HG03025 (cell line): ENCODE measurements around the gene SCYL3.
"Not testable (repeated sequence)": the region's sequence is repeated elsewhere in the genome, so short reads cannot be mapped to it uniquely, and the experiment has no call there.

ENCODE experiments used
- ATAC-seq: cut with Tn5 transposase; IDR thresholded peaks from one replicate; pipeline ENCODE4 v1.9.1; 2021; ENCODE audit warnings: mild to moderate bottlenecking, moderate library complexity; ENCODE audit not compliant: unreplicated experiment, low FRiP score

SCYL3 gene

DNA sequence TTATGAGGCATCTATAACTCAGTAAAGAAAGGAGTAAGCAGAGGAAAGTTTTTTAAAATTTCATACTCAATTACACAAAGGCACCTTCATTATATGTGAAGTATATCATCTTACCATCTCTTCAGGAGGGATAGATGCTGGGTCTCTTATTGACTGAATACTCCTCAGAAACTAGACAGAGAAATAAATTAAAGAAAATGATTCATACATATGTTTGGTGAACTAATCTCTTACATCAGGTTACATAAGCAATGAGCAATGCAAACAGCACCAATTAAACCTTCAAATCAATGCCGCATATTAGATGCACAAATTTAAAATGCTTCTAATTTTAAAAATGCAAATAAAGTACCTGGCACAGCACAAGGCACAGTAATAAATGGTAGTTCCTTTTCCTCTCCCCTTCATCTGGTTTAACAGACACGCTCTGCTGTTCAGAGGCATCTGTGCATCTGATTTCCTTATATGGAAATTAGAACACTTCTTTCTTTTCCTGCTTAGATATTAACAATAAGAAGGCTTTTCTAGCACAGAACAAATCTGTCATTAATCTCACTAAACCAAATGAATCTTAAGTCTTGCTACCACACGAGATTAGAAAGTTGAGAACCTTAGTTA is 20.0 kb downstream of the SCYL3 start:
- ATAC-seq: no peak

DNA sequence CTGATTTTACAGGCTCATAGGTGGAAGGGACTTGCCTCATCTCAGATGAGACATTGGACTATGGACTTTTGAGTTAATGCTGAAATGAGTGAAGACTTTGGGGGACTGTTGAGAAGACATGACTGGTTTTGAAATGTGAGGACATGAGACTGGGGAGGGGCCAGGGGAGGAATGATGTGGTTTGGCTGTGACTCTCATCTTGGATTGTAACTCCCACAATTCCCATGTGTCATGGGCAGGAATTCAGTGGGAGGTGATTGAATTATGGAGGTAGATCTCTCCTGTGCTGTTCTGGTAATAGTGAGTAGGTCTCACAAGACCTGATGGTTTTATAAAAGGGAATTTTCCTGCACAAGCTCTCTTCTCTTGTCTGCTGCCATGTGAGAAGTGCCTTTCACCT is 20.8 kb downstream of the SCYL3 start:
- no peak for ATAC-seq

DNA sequence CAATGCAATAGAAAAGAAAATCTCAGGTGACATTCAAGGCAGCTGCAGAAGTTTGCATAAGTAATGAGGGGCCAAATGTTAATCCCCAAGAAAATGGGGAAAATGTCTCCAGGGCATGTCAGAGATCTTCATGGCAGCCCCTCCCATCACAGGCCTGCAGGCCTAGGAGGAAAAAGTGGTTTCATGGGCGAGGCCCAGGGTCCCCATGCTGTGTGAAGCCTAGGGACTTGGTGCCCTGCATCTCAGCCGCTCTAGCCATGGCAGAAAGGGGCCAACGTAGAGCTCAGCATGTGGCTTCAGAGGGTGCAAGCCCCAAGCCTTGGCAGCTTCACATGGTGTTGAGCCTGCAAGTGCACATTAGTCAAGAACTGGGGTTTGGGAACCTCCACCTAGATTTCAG is 21.7 kb downstream of the SCYL3 start:
- ATAC-seq: not testable (repeated sequence)

DNA sequence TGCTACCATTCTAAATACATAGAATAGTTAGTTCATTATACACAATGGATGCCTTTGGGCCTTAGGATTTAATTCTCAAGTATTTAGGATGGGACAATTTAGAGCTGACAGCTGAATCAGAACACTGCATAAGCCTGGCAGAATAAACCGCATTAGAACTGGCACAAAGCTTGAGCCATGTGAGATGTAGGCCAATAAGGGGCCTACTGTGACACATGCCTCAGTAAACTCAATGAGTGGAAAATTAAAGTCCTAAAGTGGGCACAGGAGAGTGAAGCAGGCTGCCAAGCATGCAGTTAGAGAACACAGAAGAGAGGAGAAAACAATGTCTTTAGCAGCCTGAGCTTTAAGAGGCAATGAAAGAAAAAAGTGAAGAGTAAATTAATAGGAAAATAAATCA is 24.3 kb downstream of the SCYL3 start:
- ATAC-seq: no peak

DNA sequence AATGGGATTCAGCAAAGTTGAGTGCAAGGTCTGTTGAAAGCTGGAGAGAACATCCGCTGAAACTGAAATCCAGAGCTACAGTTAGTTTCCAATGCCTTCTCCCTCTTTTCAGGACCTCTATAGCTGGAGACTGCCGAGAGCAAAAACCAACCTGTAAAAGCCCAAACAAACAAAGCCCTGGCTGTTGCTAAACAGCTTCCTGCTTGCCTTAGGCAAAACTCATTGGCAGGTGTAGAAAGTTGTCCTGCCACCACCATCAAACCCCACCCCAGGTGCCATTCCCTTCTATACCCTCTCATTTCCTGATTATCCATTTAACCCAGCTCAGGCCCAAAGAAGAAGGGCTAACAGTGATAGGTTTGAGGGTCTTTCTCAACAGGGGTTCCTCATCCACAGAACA is 24.7 kb downstream of the SCYL3 start:
- no peak for ATAC-seq

DNA sequence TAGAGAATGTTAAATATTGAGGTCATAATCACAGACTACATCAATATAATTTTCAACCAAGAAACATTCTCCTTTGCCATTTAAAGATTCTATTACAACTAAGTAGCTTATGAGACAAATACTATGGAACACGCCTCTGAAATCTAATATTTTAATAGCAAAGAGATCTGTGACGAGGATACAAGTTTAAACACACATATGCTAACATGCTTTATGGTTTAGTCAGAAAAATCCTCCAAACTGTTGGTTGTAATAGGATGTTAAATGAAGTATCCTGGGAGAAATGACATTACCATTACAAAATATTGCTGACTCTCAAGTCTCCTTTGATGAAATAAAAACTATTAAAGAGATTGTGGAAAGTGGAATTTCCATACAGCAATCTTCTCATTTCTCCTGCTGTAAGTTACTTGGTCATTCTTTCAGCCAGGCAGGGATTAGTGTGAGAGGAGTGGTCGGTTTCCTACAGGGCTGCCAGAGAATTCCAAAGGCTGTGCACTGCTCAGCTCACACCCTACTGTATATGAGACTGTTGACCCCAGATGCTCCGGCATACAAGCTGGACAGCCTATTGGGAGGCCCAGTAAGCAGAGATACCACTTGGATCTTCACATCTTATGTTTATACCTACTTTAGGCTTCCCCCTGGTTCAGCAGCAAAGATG is 26.6 kb downstream of the SCYL3 start:
- no peak for ATAC-seq

DNA sequence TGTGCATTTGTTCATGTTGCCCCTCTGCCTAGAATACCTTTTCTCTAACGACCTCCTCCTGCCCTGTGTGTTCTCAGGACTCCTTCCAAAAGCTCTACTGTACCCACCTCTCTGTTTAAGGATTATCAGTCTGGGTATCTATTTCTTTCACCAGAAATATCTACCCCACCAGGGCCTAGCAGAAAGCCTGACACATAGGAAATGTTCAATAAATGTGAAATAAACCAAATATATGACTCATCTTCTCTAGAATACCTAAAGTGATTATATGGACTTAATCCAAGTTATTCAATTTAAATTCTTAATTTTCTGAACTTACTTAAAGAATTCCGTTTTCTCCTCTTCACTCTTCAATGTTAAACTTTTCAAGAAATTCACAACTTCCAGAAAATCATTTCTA is 27.1 kb downstream of the SCYL3 start:
- no peak for ATAC-seq

DNA sequence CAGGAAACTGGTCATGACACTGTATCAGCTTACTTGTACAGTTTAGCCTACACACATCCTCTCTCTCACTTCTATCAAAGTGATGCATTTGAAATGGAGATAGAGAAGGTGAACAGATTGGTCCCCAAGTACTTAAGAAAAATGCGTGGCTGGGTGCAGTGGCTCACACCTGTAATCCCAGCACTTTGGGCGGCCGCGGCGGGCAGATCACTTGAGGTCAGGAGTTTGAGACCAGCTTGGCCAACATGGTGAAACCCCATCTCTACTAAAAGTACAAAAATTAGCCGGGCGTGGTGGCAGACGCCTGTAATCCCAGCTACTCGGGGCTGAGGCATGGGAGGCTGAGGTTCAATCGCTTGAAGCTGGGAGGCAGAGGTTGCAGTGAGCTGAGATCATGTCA is 29.2 kb downstream of the SCYL3 start:
- ATAC-seq: not testable (repeated sequence)

DNA sequence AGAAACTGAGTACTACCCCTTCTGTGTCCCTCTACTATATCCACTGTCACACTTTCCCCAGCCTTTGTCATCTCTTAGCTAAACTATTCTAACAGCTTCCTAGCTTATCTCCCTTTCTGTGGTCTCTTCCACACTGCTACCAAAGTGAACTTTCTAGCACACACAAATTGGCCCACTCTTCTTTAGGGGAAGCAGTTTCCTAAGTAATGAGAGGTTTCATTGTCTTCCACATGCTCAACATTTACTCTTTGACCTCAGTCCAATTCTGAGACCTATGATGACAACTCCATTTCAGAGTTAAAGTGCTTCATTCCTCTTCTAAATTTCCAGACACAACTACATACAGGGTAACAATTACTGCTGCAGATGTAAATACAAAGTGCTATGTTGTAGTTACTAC is 32.9 kb downstream of the SCYL3 start:
- ATAC-seq: no peak

DNA sequence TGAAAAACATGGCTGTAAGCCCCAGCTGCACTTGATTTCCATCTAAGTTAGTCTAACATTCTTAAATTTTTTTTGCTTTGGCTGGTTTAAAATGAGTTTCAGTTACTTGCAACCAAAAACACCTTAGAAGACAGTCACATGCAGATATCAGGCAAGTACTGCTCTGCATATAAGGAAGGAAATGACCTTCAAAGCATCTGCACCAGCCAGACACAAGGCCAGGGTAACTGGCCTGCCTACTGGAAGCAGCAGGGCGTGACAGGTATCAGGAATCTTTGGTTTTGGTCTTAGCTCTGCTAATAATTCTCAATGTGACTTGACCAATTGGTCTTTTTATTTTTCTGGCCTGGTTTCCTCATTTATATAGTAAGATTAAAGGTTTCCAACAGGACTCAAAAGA is 33.5 kb downstream of the SCYL3 start:
- ATAC-seq: no peak

DNA sequence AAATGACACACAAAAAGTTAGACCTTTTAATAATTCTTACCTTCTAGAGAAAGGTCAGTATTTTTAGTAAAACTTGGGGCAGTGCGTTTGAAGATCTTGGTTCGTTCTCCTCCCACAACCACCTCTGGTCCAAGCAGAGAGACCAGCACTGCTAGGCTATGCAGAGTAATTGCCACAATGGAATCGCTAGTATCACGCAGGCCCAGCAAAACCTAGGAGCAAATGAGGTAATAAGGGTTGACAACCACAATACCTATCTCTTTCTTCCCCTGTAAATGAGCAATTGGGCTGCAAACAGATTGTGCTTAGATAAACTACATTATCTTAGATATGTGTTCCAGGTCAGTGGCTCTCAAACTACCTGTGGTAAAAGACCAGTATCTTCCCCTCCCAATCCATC is 34.7 kb downstream of the SCYL3 start:
- no peak for ATAC-seq

DNA sequence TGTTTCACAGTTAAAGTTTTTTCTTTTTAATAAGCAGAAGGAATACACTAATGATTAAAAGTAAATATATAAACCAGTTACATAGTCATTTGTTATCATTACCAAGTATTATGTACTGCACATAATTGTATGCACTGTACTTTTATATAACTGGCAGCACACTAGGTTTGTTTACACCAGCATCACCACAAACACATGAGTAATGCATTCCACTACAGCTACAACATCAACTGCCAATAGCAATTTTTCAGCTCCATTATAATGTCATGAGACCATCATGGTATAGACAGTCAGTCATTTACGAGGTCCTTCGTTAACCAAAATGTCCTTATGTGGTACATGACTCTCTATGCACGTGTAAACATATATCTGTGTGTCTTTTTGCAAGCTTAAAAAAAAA is 35.2 kb downstream of the SCYL3 start:
- ATAC-seq: no peak

DNA sequence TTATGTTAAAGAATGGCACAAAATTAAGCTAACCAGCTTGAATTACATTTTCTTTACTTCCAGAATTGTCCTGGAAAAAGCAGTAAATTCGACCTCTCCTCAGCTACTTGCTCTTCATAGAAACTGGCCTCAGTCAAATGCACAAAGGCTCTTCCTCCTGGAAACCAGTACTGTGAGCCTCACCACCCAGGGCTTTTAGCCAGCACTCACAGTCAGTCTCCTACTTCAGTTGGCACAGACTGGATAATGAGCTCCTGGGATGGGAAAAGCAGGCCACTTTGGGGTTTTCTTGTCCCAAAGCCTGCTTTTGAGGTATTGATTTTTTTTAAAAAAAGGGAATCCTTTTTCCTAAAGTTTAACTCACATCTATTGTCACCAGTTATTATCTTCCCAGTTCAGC is 40.4 kb downstream of the SCYL3 start:
- no peak for ATAC-seq

DNA sequence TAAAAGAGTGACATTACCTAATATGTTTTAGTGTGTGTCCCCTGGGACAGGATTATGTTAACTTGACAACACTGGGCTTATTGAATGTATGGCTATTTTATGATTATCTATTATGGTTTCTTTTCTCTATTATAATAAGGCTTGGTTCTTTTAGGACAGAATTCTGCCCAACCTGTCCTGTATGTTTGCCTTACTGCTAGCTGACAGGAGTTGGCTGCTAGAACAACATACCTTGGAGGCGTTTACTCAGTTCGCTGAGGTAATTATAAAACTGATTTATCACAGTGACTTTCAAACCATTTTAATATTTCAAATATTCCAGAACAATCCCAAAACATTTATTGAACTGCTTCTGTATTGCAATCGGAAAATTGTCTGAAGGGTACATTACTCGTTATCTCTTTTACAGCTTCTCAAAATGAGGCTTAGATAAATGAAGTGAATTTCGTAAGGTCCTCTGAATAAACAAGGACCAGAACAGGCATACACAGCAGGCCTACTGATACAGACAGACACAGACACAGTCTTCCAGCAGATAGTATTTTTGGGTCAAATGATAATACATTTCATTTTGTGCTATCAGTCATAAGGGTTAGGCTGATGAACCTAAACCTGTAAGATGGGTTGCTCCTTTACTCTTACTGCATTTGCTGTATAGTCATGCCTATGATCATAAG is 44.2 kb downstream of the SCYL3 start:
- no peak for ATAC-seq

DNA sequence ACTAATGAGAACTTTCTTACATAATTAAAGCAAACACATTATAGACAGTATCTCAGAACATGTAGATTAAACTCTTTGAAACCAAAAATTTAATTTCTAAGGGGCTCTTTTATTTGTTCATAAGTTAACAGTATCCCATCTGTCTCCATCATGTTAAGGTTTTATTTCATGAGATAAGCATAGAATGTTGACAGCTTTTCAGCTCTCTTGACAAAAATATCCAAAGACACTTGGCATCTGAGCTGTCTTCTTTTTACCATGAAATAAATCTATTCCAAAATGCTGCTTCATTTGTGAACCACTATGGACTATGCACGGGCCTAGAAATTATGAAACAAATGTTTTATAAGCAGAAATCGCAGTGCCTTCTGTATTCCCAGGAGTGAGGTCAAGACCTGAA is 45.2 kb downstream of the SCYL3 start:
- no peak for ATAC-seq

DNA sequence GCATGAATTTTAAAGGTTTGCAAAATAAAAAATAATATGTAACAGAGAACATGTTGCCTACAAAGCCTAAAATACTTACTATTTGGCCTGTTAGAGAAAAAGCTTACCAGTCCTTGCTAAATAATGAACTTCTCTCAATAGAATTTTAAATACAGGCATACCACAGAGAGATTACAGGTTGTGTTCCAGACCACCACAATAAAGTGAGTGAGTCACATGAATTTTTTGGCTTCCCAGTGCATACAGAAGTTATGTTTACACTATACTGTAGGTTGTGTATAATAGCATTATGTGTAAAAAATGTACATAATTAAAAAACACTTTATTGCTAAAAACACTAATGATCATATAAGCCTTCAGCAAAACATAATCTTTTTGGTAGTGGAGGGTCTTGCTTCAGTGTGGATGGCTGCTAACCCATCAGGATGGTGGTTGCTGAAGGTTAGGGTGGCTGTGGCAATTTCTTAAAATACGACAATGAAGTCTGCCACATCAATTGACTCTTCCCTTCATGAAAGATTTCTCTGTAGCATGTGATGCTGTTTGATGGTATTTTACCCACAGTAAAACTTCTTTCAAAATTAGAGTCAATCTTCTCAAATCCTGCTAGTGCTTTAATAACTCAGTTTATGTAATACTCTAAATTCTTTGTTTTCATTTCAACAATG is 48.6 kb downstream of the SCYL3 start:
- ATAC-seq: no peak

DNA sequence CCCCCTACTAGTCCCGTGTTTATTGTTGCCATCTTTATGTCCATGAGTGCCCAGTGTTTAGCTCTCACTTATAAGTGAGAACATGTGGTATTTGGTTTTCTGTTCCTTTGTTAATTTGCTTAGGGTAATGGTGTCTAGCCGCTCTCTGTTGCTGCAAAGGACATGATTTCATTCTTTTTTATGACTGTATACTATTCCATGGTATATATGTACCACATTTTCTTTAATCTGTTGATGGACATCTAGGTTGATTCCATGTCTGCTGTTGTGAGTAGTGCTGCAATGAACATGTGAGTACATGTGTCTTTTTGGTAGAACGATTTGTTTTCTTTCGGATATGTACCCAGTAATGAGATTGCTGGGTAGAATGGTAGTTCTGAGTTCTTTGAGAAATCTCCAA is 54.8 kb downstream of the SCYL3 start:
- no peak for ATAC-seq

DNA sequence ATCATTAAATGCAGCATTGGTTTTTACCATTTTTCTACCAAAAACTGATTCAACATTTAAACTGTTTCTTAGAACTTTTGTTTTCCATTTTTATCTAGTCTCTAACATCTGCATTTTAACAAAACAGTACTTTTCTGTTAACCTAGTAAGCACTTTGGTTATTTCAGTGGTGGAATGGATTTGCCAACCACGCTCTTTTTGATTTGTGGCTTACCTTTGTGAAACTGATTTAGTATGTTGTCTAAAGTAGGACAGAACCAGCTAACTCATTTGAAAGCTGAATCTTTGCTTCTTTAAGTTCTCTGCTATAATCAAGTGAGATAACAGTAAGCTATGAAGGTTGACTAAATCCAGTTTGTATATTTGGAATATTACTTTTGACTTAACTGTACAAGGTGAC is 57.5 kb downstream of the SCYL3 start:
- no peak for ATAC-seq

DNA sequence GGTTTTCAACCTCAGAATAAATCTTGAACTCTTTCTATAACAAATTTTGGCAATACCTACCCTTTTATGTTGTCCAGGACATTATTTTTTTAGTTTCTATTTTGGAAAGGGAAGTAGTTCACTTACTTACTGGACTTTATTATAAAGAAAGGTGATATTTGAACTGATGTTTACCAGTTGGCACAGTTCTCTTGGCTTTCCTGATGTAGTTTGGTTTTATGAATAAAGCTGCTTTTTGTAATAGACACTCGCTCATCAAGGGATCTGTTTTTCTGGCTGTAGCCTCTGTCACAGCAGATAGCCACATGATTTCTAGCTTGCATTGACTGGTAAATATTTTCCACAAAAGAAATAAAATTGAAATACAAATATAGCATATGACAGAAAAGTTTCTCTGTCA is 58.0 kb downstream of the SCYL3 start:
- no peak for ATAC-seq

DNA sequence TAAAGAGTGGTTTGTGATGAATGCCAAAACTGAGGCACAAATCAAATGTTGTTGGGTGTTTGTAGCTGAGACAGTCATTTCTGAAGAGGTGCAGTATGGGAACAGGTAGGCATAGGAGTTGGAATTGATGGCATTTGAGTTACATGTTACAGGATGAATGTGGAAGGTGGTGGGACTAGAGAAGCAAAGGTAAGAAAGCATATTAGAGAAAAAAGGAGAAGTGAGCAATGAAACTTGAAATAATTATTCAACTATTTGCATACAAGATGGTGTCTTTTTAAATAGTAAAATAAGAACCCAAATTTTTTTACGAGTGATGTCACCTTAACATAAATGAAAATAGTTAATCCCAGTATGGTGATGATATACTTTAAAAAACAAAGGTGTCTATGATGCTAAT is 58.8 kb downstream of the SCYL3 start:
- no peak for ATAC-seq

DNA sequence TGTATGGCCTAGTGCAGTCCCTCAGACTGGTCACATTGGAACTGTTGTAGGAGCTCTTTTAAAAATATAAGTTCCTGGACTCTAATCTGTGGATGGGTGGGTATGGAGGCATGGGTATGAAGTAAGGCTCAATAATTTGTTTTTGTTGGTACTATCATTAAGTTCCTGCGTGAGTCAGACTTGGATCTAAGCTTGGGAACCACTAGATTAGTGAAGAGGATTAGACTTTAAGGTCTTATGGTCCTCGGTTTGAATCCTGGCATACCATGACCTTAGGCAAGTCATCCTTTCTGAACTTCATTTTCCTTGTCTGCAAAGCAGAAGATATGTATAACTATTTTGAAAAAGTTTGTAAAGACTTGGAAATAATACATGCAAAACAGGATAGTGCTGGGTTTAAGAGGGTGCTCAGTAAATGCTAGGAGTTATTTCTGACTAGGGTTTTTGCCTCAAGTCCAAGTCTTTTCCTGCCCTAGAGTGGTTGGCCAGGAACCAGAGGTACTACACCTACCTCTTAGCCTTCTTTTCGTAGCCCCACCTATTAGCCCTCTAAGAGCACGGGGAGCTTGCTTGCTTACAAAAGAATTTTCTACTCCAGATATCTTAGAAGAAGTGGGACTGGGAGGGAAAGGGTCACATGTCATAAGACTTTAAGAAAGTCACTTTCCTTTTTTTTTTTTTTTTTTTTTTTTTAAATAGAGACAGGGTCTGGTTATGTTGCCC is 60.4 kb downstream of the SCYL3 start:
- ATAC-seq: no peak
